Chondrocyte (in vitro differentiated cells): ENCODE measurements around the gene PEAK1. TPM values are rescaled to one million over a fixed set of nuclear protein-coding genes. Genes with fewer than 3 reads are reported as not detected.
"Not testable (repeated sequence)": the region's sequence is repeated elsewhere in the genome, so short reads cannot be mapped to it uniquely, and the experiment has no call there.

Experiments
- DNase-seq: peaks from one replicate; pipeline ENCODE4 v3.0.0; 2021; ENCODE audit warnings: mixed read lengths, low spot score
- H3K27ac Mint-ChIP-seq: one replicate; pipeline ENCODE4 v1.8.0; 2021; ENCODE audit warnings: mild to moderate bottlenecking, moderate library complexity, mixed read lengths; ENCODE audit not compliant: unreplicated experiment
- H3K27me3 Mint-ChIP-seq: 2 replicates; pipeline ENCODE4 v1.8.0; 2021; ENCODE audit warnings: low read depth, mixed read lengths
- H3K36me3 Mint-ChIP-seq: 2 replicates; pipeline ENCODE4 v1.8.0; 2021; ENCODE audit warnings: low read depth, mixed read lengths
- H3K4me1 Mint-ChIP-seq: 2 replicates; pipeline ENCODE4 v1.8.0; 2021; ENCODE audit warnings: low read depth, mild to moderate bottlenecking, mixed read lengths
- H3K4me3 Mint-ChIP-seq: one replicate; pipeline ENCODE4 v1.8.0; 2021; ENCODE audit warnings: mild to moderate bottlenecking, moderate library complexity, mixed read lengths; ENCODE audit not compliant: unreplicated experiment
- H3K9me3 Mint-ChIP-seq: 2 replicates; pipeline ENCODE4 v1.8.0; 2021; ENCODE audit warnings: low read depth, mixed read lengths
- CTCF ChIP-seq: fragments of 200-600 bp; sonication (generic); IDR thresholded peaks from 2 replicates; pipeline ENCODE4 v1.5.0; 2021; ENCODE audit warnings: antibody characterized with exemption, mild to moderate bottlenecking, moderate library complexity
- total RNA-seq: library from RNA; stranded (reverse); gene quantifications from 3 replicates; pipeline ENCODE4 v1.2.1, GENCODE V29; 2021

PEAK1 gene
- total RNA-seq, 1 donor from 2014 or later: 143 TPM

GRCh38 chr15:77187751-77188464 lies 232.0 kb downstream of the PEAK1 start:
- DNase-seq: no peak
- no peak overlapping the region for H3K4me3 Mint-ChIP-seq
- no peaks in the 10 kb centered on the region for H3K36me3 Mint-ChIP-seq
- no peaks in the 10 kb centered on the region for H3K9me3 Mint-ChIP-seq
- no peak for TF ChIP-seq CTCF
- H3K27me3 Mint-ChIP-seq: no peaks in the 10 kb centered on the region
- H3K4me1 Mint-ChIP-seq: peaks cover 38% of the 10 kb centered on the region
- peak overlapping the region; percentile 70 for H3K27ac Mint-ChIP-seq

- Mint-ChIP-seq H3K4me3 (no peak overlapping the region), H3K27ac (no peak overlapping the region), H3K4me1 (peaks cover 38% of the 10 kb centered on the region), H3K36me3 (peaks cover 2% of the 10 kb centered on the region), H3K9me3 (no peaks in the 10 kb centered on the region), H3K27me3 (no peaks in the 10 kb centered on the region)
- DNase-seq: no peak
- TF ChIP-seq CTCF: peak; percentile 78
Observed at GRCh38 chr15:77186594-77187011, 233.3 kb downstream of the PEAK1 start.

- Mint-ChIP-seq H3K9me3 (no peaks in the 10 kb centered on the region), H3K4me3 (no peak overlapping the region), H3K27me3 (no peaks in the 10 kb centered on the region), H3K4me1 (peaks cover 33% of the 10 kb centered on the region), H3K27ac (no peak overlapping the region), H3K36me3 (peaks cover 12% of the 10 kb centered on the region)
- DNase-seq: no peak
- no peak for TF ChIP-seq CTCF
Observed at GRCh38 chr15:77185242-77185785, 234.6 kb downstream of the PEAK1 start.

- Mint-ChIP-seq H3K36me3 (peaks cover 19% of the 10 kb centered on the region), H3K4me1 (peaks cover 31% of the 10 kb centered on the region)
- not testable (repeated sequence) for DNase-seq, H3K9me3 Mint-ChIP-seq, H3K4me3 Mint-ChIP-seq, H3K27me3 Mint-ChIP-seq, H3K27ac Mint-ChIP-seq
Observed at GRCh38 chr15:77184352-77184751, 235.6 kb downstream of the PEAK1 start.

GRCh38 chr15:77183066-77183465 lies 236.8 kb downstream of the PEAK1 start:
- H3K27ac Mint-ChIP-seq: no peak overlapping the region
- peaks cover 29% of the 10 kb centered on the region for H3K4me1 Mint-ChIP-seq
- no peak overlapping the region for H3K4me3 Mint-ChIP-seq
- peaks cover 27% of the 10 kb centered on the region for H3K36me3 Mint-ChIP-seq
- TF ChIP-seq CTCF: no peak
- no peaks in the 10 kb centered on the region for H3K9me3 Mint-ChIP-seq
- H3K27me3 Mint-ChIP-seq: no peaks in the 10 kb centered on the region
- DNase-seq: no peak
